ENCODE measurements around the gene UBE2S.

UBE2S gene

GRCh38 chr19:55443045-55443823, 35.6 kb upstream of the UBE2S start, which contains the start of gene SHISA7:
SHISA7 (minus strand) TSS chr19:55443300; CDS start chr19:55442863, 437 bp downstream.
- peaks cover 73% of the 10 kb centered on the region for H3K27me3 ChIP-seq (ENCODE audit: insufficient read depth, low read depth)
- no peaks in the 10 kb centered on the region for H3K79me2 ChIP-seq (ENCODE audit: insufficient read depth, low read depth)
- no peak for TF ChIP-seq CTCF (conservative IDR thresholded peaks at IDR 0.05; ENCODE audit: low read depth, low read length)
- no peaks in the 10 kb centered on the region for H4K20me1 ChIP-seq (ENCODE audit: insufficient read depth)
- no peak within 1 kb of the TSS for H3K27ac ChIP-seq
- H3K4me3 ChIP-seq (IDR thresholded peaks at IDR 0.05; ENCODE audit: insufficient read depth, low read depth, low read length): no peak within 1 kb of the TSS
- no peak within 1 kb of the TSS for H3K9ac ChIP-seq
- no peaks in the 10 kb centered on the region for H3K4me1 ChIP-seq (ENCODE audit: low read depth, poor library complexity, severe bottlenecking)
- H2AFZ ChIP-seq (ENCODE audit: low read depth): no peak within 1 kb of the TSS
- no peak within 1 kb of the TSS for H3K4me2 ChIP-seq
- no peaks in the 10 kb centered on the region for H3K36me3 ChIP-seq (ENCODE audit: insufficient read depth)

GRCh38 chr19:55442372-55442961, 34.9 kb upstream of the UBE2S start:
- TF ChIP-seq CTCF (conservative IDR thresholded peaks at IDR 0.05; ENCODE audit: low read depth, low read length): no peak
- H3K4me2 ChIP-seq: no peak overlapping the region
- no peak overlapping the region for H2AFZ ChIP-seq (ENCODE audit: low read depth)
- no peaks in the 10 kb centered on the region for H3K36me3 ChIP-seq (ENCODE audit: insufficient read depth)
- no peak overlapping the region for H3K27ac ChIP-seq
- H3K79me2 ChIP-seq (ENCODE audit: insufficient read depth, low read depth): no peaks in the 10 kb centered on the region
- no peak overlapping the region for H3K4me3 ChIP-seq (IDR thresholded peaks at IDR 0.05; ENCODE audit: insufficient read depth, low read depth, low read length)
- H4K20me1 ChIP-seq (ENCODE audit: insufficient read depth): no peaks in the 10 kb centered on the region
- no peak overlapping the region for H3K9ac ChIP-seq
- H3K4me1 ChIP-seq (ENCODE audit: low read depth, poor library complexity, severe bottlenecking): peaks cover 1% of the 10 kb centered on the region
- H3K27me3 ChIP-seq (ENCODE audit: insufficient read depth, low read depth): peaks cover 80% of the 10 kb centered on the region

- Histone ChIP-seq H2AFZ (ENCODE audit: low read depth) (no peak overlapping the region), H3K4me3 (IDR thresholded peaks at IDR 0.05; ENCODE audit: insufficient read depth, low read depth, low read length) (no peak overlapping the region), H3K9ac (no peak overlapping the region), H3K79me2 (ENCODE audit: insufficient read depth, low read depth) (no peaks in the 10 kb centered on the region), H3K36me3 (ENCODE audit: insufficient read depth) (no peaks in the 10 kb centered on the region), H4K20me1 (ENCODE audit: insufficient read depth) (no peaks in the 10 kb centered on the region), H3K4me2 (no peak overlapping the region), H3K4me1 (ENCODE audit: low read depth, poor library complexity, severe bottlenecking) (peaks cover 2% of the 10 kb centered on the region), H3K27me3 (ENCODE audit: insufficient read depth, low read depth) (peaks cover 82% of the 10 kb centered on the region), H3K27ac (no peak overlapping the region)
- no peak for TF ChIP-seq CTCF (conservative IDR thresholded peaks at IDR 0.05; ENCODE audit: low read depth, low read length)
Measured at GRCh38 chr19:55441692-55442321, 34.2 kb upstream of the UBE2S start.

- Histone ChIP-seq H2AFZ (ENCODE audit: low read depth) (no peak overlapping the region), H3K36me3 (ENCODE audit: insufficient read depth) (no peaks in the 10 kb centered on the region), H3K27ac (no peak overlapping the region), H4K20me1 (ENCODE audit: insufficient read depth) (no peaks in the 10 kb centered on the region), H3K79me2 (ENCODE audit: insufficient read depth, low read depth) (no peaks in the 10 kb centered on the region), H3K4me2 (no peak overlapping the region), H3K4me1 (ENCODE audit: low read depth, poor library complexity, severe bottlenecking) (peaks cover 2% of the 10 kb centered on the region), H3K4me3 (IDR thresholded peaks at IDR 0.05; ENCODE audit: insufficient read depth, low read depth, low read length) (no peak overlapping the region), H3K9ac (no peak overlapping the region), H3K27me3 (ENCODE audit: insufficient read depth, low read depth) (peaks cover 80% of the 10 kb centered on the region)
- no peak for TF ChIP-seq CTCF (conservative IDR thresholded peaks at IDR 0.05; ENCODE audit: low read depth, low read length)
Measured at GRCh38 chr19:55441319-55441691, 33.7 kb upstream of the UBE2S start.

Measured in KMS-11 (cell line).